Breast epithelium (tissue), 4 donors: Measurements from ENCODE around the gene AQP4. TPM values are rescaled to one million over a fixed set of nuclear protein-coding genes. Genes with fewer than 3 reads are reported as not detected.

Experiments
- DNase-seq, 2 donors: peaks; one replicate each; pipeline ENCODE4 v3.0.0-alpha.2; 2019; ENCODE audit warnings: low spot score in 2 of 2
- H3K27ac ChIP-seq, 2 donors: fragments of 200-600 bp; sonication (generic) in 1 of 2; one replicate each; pipeline ENCODE4 v1.5.1; 2016 to 2019; ENCODE audit warnings: mild to moderate bottlenecking in 1 of 2
- H3K27me3 ChIP-seq, 2 donors: fragments of 200-600 bp; sonication (generic) in 1 of 2; one replicate each; pipeline versions ENCODE4 v1.5.1 to v1.6.0; 2017 to 2019; ENCODE audit warnings: control low read depth in 1 of 2, mild to moderate bottlenecking in 1 of 2
- H3K36me3 ChIP-seq: fragments of 200-600 bp; one replicate; pipeline ENCODE4 v1.5.1; 2019
- H3K4me1 ChIP-seq, 2 donors: fragments of 200-600 bp; sonication (generic); one replicate each; pipeline ENCODE4 v1.5.1; 2016 to 2019; ENCODE audit warnings: control low read depth in 1 of 2
- H3K4me3 ChIP-seq, 3 donors: fragments of 200-600 bp; sonication (generic); 1 replicate in 2 of 3; 2 replicates in 1 of 3; pipeline ENCODE4 v1.5.1; 2016 to 2019; ENCODE audit warnings: mild to moderate bottlenecking in 3 of 3, moderate library complexity in 2 of 3
- H3K9me3 ChIP-seq, 2 donors: fragments of 200-600 bp; sonication (generic) in 1 of 2; one replicate each; pipeline ENCODE4 v1.5.1; 2016 to 2019; ENCODE audit warnings: control low read depth in 1 of 2
- CTCF ChIP-seq, 3 donors: fragments of 450-650 bp; IDR thresholded peaks; one replicate each; pipeline ENCODE4 v1.5.1; 2016 to 2017; ENCODE audit warnings: antibody characterized with exemption in 3 of 3, mild to moderate bottlenecking in 3 of 3, moderate library complexity in 3 of 3
- POLR2A ChIP-seq: fragments of 450-650 bp; IDR thresholded peaks from one replicate; pipeline ENCODE4 v1.6.1; 2016; ENCODE audit warnings: antibody characterized with exemption, mild to moderate bottlenecking, moderate library complexity
- POLR2AphosphoS5 ChIP-seq, 3 donors: sonication (generic); formaldehyde crosslinking; IDR thresholded peaks; one replicate each; pipeline ENCODE4 v1.6.1; 2017; ENCODE audit warnings: antibody characterized with exemption in 3 of 3
- intact Hi-C: fragments of 100-400 bp; cut with DNase I; formaldehyde crosslinking; loops from one replicate; pipeline ENCODE4 v1.15.1; 2023; ENCODE audit warnings: low total_unique reads
- total RNA-seq, 3 donors: library from RNA; depleted of rRNA; stranded (reverse); fragments of >200 nt; gene quantifications; one replicate each; pipeline ENCODE4 v1.1.0, GENCODE V29; 2016

The AQP4 gene
- total RNA-seq, 3 donors from 2014 or later: 0.32 to 1.5 (median 0.33) TPM

- Histone ChIP-seq H3K36me3 (no peaks in the 10 kb centered on the region), H3K4me3 (no peak overlapping the region), H3K4me1 (no peaks in the 10 kb centered on the region), H3K9me3 (no peaks in the 10 kb centered on the region), H3K27ac (no peak overlapping the region), H3K27me3 (no peaks in the 10 kb centered on the region)
- TF ChIP-seq CTCF (IDR thresholded peaks at IDR 0.05): no peak
- no peak for TF ChIP-seq POLR2A
- no peak for TF ChIP-seq POLR2AphosphoS5 (IDR thresholded peaks at IDR 0.05)
- intact Hi-C loops: no loop called here
- DNase-seq: no peak
Measured at GRCh38 chr18:26812462-26812861, 53.0 kb downstream of the AQP4 start.

- H3K9me3 ChIP-seq: no peaks in the 10 kb centered on the region
- intact Hi-C loops: loop anchor here (2.0 kb wide), 1 partner anchor 25 kb away; no protein-coding TSS in a partner anchor
- no peaks in the 10 kb centered on the region for H3K36me3 ChIP-seq
- no peak for TF ChIP-seq POLR2AphosphoS5 (IDR thresholded peaks at IDR 0.05)
- no peak for TF ChIP-seq POLR2A
- TF ChIP-seq CTCF (IDR thresholded peaks at IDR 0.05): no peak
- no peaks in the 10 kb centered on the region for H3K4me1 ChIP-seq
- no peak overlapping the region for H3K27ac ChIP-seq
- no peak overlapping the region for H3K4me3 ChIP-seq
- H3K27me3 ChIP-seq: no peaks in the 10 kb centered on the region
- DNase-seq: no peak
Measured at GRCh38 chr18:26809346-26809745, 56.2 kb downstream of the AQP4 start.

GRCh38 chr18:26806224-26806623 is 59.3 kb downstream of the AQP4 start:
- TF ChIP-seq CTCF (IDR thresholded peaks at IDR 0.05) (no peak), POLR2AphosphoS5 (IDR thresholded peaks at IDR 0.05) (no peak), POLR2A (no peak)
- Histone ChIP-seq H3K4me3 (no peak overlapping the region), H3K9me3 (no peaks in the 10 kb centered on the region), H3K4me1 (no peaks in the 10 kb centered on the region), H3K27me3 (no peaks in the 10 kb centered on the region), H3K27ac (no peak overlapping the region), H3K36me3 (no peaks in the 10 kb centered on the region)
- intact Hi-C loops: no loop called here
- no peak for DNase-seq

- no peak for DNase-seq
- Histone ChIP-seq H3K27ac (no peak overlapping the region), H3K36me3 (no peaks in the 10 kb centered on the region), H3K9me3 (no peaks in the 10 kb centered on the region), H3K4me1 (no peaks in the 10 kb centered on the region), H3K27me3 (no peaks in the 10 kb centered on the region), H3K4me3 (no peak overlapping the region)
- intact Hi-C loops: no loop called here
- TF ChIP-seq CTCF (IDR thresholded peaks at IDR 0.05) (no peak), POLR2A (no peak), POLR2AphosphoS5 (IDR thresholded peaks at IDR 0.05) (no peak)
Measured at GRCh38 chr18:26804519-26804918, 61.0 kb downstream of the AQP4 start.

GRCh38 chr18:26803643-26804042 is 61.9 kb downstream of the AQP4 start:
- DNase-seq: no peak
- TF ChIP-seq POLR2A (no peak), POLR2AphosphoS5 (IDR thresholded peaks at IDR 0.05) (no peak), CTCF (IDR thresholded peaks at IDR 0.05) (no peak)
- Histone ChIP-seq H3K27me3 (no peaks in the 10 kb centered on the region), H3K4me3 (no peak overlapping the region), H3K4me1 (no peaks in the 10 kb centered on the region), H3K9me3 (no peaks in the 10 kb centered on the region), H3K27ac (no peak overlapping the region), H3K36me3 (no peaks in the 10 kb centered on the region)
- intact Hi-C loops: no loop called here
